ENCODE data around the gene CLN6.
"Not testable (repeated sequence)": the region's sequence is repeated elsewhere in the genome, so short reads cannot be mapped to it uniquely, and the experiment has no call there.

CLN6 gene

DNA sequence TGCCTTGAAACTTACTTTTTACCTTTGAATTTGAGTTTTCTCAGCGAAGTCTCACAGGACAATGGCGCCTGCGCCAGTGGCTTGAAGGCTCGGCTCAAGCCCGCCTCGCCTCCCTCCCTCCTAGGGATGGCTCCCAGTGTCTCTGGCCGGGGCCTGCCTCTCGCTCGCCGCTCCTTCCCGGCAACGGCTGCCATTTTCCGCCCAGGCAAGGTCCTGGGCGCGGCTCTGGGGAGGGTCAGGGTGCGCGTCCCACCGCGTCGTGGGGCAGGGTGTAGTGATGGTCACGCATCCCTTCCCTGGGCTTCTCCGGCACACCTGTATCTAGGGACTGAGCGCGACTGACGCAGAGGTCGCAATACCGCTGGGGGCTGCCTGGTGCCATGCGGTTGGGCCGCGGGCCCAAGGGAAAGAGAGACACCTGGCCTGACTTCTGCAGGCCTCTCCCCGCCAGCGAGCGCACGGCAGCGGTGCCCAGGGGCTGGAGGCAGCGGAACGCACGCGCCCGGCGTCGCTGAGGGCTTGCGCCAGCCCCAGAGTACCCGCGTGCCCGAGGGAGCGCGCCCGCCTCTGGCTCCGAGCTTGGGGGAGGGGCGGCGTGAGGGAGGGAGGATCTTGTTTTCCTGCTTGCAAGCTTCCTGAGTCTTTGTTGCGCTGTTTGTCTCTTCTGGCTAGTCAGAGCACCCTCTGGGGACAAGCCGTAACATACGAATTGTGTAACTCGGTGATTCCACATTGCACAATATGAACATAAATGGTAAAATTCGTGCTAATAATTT, 27.3 kb upstream of the CLN6 start:
- DNase-seq (ENCODE audit: extremely low read depth in 1 of 2, low read depth in 1 of 2) = peak; percentile 15 to 33

DNA sequence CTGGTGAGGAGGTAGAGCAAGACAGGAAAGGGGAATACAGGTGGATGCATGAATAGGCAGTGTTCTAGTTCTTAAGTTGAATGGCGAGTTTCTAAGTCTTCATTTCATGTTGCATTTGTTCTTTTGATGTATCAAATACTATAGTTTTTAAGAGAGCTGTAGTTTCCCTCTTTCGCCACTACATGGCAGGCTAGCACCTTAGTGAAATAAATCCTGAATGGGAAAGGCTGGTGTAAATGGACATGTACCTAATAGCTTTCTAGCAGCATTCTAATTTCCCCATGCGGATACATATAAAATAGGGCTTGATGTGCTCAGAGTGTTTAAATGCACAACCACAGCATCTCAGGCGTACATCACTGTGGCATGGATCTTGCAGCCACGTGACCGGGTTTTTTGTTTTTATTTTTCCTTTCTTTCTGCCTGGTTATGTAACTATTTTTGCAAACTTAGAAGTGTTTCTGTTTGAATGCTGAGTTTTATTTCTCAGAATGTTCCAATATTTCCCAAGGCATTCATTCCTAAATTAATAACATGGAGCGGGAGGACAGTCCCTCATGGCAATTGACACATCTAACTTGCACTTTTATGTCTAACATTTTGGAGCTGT, 23.5 kb upstream of the CLN6 start:
- DNase-seq (ENCODE audit: extremely low read depth in 1 of 2, low read depth in 1 of 2) = no peak

DNA sequence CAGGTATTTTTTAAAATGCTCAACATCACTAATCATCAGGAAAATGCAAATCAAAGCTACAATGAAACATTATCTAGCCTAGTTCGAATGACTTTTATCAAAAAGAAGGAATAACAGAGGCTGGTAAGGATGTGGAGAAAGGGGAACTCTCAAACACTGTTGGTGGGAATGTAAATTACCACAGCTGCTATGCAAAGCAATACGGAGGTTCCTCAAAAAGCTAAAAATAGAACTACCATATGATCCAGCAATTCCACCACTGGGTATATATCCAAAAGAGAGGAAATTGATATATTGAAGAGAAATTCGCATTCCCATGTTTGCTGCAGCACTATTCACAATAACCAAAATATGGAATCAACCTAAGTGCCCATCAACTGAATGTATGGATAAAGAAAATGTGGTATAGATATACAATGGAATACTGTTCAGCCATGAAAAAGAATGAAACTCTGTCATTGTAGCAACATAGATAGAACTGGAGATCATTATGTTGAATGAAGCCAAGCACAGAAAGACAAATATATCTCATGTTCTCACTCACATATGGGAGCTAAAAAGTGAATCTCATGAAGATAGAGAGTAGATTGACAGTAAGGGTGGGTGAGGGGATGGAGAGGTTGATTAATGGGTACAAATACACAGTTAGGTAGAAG, 19.7 kb upstream of the CLN6 start:
- no peak for DNase-seq (ENCODE audit: extremely low read depth in 1 of 2, low read depth in 1 of 2)

DNA sequence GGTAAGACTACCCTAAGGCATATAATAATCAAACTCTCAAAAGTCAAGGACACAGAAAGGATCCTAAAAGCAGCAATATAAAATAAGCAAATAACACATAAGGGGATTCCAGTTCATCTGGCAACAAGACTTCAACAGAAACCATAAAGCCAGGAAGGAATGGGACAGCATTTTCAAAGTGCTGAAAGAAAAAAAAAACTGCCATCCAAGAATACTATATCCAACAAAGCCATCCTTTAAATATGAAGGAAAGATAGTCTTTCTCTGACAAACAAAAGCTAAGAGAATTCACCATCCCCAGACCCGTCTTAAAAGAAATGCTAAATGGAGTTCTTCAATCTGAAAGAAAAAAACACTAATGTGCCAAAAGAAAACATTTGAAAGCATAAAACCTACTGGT, 14.7 kb upstream of the CLN6 start:
- DNase-seq (ENCODE audit: extremely low read depth in 1 of 2, low read depth in 1 of 2) = no peak

DNA sequence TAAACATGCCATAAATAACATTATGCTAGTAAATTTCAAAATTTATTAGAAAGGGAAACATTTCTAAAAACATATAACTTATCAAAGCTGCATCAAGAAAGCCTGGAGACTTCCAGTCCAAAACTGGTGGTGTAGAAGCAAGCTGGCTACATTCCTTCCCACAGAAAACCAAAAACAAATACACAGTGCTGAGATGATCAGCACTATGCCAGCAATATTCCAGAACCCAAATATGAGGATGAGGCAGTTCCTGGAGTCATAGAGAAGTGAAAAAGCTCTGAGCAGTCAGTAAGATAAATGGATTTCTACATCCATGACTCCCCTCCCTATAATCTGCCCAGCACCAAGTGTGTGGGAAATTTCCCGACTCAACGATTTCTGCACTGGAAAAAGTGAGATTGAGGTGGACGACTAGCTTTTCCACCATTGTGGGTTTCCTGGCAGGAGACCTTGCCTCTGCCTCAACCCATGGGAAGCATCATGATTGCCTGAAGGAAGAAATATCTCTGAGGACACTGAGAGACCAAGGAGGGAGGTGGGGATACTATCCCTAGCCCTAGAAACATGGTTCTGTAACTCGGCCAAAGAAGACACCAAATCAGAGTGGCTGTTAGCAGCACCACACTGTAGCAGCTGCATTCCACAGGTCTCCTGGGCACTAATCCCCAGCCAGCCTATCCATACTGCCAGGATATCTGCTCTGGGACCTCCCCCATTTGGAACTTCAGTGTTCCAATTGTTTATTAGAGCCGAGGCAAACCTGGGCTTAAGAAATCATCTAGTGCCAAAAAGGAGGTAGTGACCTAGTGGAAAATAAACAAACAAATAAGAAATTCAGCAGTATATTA, 11.8 kb upstream of the CLN6 start:
- DNase-seq (ENCODE audit: extremely low read depth in 1 of 2, low read depth in 1 of 2) = no peak

DNA sequence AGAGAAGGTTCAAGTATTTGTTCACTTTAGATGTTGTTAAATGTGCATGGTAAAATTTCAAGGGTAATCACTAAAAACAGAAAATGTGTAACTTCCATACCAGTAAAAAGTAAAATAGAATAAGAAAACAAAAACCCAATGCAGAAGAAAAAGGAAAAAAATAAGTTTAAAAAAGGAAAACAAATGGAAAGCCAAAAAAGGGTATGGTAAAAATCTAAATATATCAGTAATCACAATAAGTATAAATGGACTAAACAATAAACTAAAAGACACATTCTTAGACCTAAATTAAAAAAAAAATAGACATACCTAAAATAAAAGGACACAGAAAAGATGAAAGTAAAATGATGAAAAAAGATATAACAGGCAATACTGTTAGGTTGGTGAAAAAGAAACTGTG, 9.5 kb upstream of the CLN6 start:
- DNase-seq (ENCODE audit: extremely low read depth in 1 of 2, low read depth in 1 of 2) = no peak

DNA sequence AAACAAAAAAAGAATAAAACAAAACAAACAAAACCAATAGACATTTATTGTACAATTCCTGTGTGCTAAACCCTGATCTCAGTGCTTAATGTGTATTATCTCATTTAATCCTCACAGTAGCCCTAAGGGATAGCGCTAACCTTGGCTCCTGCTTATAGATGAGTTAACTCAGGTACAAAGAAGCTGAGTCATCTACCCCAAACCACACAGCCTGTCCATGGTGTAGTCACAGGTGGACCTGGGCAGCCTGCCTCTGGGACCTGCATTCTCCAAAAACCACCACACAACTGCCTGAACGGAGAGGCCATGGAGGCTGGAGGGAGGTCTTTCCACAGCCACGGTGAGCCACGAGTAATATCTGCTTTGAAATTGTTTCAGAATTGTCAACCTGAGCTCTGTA, 5.5 kb upstream of the CLN6 start:
- no peak for DNase-seq (ENCODE audit: extremely low read depth in 1 of 2, low read depth in 1 of 2)

DNA sequence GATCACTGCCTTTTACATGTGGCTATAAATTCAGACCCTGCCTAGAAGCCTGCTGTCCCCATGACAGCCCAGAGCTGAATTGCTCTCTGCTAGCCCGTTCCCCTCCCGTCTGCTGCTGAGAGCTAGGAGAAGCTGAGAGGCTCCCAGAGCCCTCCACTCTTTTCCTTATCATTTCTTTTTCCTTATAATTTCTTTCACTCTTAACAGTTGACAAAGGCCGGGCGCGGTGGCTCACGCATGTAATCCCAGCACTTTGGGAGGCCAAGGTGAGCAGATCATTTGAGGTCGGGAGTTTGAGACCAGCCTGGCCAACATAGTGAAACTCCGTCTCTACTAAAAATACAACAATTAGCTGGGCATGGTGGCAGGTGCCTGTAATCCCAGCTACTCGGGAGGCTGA, 5.0 kb upstream of the CLN6 start:
- not testable (repeated sequence) for DNase-seq (ENCODE audit: extremely low read depth in 1 of 2, low read depth in 1 of 2)

DNA sequence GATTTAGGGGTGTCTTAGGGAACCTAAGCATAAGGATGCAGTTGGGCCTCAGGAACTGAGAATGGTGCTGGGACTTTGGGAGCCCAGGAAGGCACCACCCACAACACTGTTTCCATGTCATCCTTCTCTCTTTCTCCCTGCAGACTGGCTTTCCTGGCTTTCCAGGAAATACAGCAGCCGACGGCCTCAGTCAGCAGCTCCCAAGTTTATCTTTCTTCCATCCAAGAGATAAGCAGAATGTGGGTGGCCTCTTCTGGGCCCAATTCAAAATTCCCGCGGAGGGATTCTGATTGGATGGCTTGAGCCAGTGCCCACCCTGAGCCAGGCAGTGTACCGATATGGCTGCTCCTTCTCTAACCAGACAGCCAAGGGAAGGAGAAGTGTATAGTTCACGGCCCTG, 4.5 kb upstream of the CLN6 start:
- no peak for DNase-seq (ENCODE audit: extremely low read depth in 1 of 2, low read depth in 1 of 2)

DNA sequence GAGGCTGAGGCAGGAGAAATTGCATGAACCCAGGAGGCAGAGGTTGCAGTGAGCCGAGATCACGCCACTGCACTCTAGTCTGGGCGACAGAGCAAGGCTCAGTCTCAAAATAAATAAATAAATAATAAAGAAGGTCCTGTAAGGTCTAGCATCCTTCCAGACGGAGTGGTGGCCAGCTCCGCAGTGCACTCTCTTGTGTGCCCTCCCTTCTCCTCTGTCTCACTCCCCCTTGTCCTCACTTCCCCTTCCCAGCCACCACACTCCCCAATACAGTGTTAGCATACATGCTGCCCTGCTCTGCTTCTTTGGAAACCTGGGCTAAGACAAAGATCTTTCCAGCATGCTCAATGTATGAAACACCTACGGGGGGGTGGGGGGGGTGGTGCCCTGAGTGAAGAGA, 3.4 kb upstream of the CLN6 start:
- DNase-seq (ENCODE audit: extremely low read depth in 1 of 2, low read depth in 1 of 2) = no peak

DNA sequence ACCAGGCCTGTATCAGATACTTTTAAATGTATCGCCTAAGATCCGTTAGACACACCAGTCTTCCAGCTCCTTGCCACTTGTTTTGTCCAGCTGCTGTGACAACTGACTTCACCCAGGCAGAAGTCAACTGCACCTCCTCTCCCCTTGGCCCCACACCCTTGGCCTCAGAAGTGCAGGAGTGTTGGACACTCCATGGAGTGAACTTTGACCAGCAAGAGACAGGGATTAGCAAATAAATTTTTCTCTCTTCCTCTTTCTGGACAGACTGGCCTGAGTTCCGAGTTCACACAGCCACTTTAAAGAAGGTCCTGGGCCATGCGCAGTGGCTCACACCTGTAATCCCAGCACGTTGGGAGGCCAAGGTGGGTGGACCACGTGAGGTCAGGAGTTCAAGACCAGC, 2.9 kb upstream of the CLN6 start:
- DNase-seq (ENCODE audit: extremely low read depth in 1 of 2, low read depth in 1 of 2) = no peak

DNA sequence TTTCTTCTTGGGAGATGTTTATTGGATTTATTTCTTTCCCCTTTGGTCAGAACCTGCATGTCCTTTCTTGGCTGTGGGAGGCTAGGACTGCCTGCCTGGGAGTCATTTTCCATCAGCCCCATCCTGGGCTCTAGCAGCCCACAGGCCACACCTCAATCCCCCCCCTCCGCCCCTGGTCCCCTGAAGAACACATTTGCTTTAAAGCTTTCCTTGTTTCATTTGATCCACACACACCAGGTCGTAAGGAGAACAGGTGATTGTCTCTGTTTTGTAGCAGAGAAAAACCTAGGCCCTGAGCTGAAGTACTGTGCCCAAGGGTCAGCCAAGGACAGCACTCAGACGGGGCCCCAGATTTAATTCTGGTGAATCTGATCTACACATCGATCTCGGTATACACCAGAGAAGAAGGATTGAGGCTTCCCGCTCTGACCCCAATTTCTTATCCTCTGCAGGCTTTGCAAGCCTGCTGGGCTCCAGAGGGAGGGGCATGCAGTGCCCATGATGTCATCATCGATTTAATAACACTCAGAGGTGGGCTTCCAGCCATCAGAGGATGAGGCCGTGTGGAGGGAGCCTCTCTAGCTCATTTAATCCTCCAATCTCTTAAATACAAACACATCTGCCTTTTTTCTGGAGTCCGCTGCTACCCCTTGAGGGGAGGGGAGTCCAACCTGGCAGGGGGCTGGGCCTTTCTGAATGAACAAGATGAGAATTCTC, 1.7 kb upstream of the CLN6 start:
- DNase-seq (ENCODE audit: extremely low read depth in 1 of 2, low read depth in 1 of 2) = no peak

DNA sequence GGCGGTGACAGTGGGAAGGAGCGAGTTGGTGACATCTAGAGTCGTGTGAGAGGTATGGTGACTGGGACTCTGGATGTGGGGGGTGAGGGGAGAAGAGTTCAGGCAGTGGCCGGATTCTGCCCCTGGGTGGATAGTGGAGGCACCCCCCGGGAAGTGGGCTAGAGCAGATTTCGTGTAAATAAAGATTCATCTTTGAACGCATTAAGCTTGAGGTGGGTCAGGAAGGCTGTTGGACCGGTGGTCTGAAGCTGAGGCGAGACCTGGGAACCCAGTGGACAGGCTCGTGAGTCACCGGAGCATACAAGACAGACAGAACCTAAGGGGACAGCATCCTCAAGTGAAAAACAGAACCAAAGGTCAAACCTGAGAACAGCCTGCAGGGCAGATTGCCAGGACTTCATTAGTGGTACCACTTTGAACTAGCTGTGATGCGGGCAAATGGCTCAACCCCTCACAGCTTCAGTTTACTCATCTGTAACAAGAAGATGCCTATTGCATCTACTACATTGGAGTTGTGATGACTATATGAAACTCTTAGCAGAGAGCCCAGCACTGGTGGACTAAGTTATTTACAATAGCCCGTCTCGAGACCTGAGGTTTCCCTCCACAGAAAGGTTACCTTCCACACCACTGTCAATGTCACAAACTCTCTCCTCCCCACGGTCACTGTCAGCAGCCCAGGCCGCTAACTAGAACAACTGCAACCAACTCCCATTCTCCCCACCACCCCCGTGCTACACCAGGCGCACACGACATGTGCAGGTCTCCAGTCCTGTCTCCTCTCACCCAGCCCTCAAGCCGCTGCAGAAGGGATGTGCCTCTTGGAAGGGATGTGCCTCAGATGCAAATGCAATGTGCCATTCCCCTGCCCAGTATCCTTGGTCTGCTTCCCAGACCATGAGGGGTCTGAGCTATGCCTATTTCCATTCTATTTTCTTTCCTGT, 901 bp upstream of the CLN6 start:
- no peak for DNase-seq (ENCODE audit: extremely low read depth in 1 of 2, low read depth in 1 of 2)

DNA sequence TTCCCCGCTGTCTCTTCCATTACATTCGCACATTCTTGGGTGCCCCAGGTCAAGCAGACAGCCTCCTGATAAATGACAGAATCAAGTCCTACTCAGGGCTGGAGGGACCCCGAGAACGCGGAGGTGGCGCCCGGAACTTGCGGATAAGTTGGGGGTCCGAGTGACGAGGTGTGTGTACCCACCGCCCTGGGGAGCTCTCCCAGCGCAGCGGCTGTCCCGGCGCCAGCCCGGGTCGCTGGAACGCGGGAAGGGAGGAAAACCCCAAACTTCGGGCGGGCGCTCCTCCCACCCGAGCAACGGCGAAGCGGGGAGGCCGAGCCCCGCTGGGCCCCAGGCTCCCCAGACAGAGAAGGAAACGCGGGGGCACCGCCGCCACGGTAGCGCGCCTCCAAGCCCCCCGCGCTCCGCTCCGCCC, 550 bp downstream of the CLN6 start:
- no peak for DNase-seq (ENCODE audit: extremely low read depth in 1 of 2, low read depth in 1 of 2)

DNA sequence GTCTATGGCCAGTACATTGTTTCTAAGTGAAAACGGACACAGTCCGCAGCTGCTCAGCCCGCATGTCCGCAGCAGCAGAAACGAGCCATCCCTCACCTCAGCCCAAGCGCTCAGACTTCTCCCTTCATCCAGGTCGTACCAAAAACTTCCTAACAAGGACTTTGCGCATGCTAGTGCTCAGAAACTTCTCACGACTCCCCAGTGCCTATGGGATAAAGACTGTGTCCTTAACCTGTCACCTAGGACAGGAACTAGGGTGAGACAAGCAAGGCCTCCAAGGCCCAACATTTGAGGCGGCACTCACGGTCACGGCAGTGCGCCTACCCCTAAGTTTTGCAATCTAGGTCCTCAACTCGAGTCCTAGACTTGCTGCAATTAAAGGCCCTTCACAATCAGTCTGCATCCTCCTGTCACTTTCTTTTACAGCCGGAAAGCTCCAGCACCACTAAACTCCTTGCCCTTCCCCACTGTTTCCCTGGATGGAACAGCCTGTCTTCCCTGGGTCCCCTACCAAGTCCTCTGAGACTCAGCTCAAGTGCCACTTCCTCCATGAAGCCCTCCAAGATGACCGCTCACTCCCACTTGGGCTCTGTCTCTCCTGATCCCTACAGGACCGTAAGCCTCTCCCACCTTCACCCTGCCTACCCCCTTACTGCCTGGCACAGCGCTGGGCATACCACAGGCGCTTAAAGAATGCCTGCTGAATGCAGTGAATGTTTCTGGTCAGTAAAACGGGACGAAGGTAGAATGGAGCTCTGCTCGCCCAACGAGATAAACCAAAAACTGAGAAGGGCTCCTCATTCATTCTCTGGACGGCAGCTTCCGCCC, 1.2 kb downstream of the CLN6 start:
- no peak for DNase-seq (ENCODE audit: extremely low read depth in 1 of 2, low read depth in 1 of 2)

DNA sequence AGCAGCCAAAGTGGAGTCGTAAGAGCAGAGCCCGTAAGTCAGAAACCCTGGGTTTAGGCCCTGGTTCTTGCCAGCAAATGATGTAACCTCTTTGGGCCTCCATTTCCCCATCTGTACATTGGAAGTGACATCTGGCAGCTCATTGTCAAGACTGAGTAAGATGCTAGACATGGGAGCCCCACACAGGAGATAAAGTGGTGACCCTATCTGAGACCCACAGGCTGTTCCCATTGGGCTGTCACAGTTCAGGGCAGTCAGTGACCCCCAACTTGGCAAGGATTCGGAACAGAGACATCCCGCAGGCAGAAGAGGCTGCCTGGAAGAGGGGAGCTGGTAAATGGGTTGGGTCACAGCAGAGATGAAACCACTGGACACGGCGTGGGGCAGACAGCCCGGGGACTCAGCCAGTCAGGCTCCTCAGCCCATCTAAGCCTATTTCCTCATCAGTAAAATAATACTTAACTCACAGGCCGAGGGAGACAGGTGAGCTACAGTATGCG, 1.8 kb downstream of the CLN6 start:
- DNase-seq (ENCODE audit: extremely low read depth in 1 of 2, low read depth in 1 of 2) = no peak

DNA sequence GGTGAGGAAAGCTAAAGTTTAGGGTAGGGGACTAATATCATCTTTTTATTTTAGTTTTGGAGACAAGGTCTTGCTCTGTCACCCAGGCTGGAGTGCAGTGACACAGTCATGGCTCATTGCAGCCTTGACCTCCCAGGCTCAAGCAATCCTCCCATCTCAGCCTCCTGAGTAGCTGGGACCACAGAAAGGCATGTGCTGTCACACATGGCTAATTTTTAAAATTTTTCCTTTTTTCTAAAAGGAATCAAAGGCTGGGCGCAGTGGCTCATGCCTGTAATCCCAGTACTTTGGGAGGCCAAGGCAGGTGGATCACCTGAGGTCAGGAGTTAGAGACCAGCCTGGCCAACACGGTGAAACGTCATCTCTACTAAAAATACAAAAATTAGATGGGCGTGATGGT, 4.1 kb downstream of the CLN6 start:
- DNase-seq (ENCODE audit: extremely low read depth in 1 of 2, low read depth in 1 of 2) = not testable (repeated sequence)

DNA sequence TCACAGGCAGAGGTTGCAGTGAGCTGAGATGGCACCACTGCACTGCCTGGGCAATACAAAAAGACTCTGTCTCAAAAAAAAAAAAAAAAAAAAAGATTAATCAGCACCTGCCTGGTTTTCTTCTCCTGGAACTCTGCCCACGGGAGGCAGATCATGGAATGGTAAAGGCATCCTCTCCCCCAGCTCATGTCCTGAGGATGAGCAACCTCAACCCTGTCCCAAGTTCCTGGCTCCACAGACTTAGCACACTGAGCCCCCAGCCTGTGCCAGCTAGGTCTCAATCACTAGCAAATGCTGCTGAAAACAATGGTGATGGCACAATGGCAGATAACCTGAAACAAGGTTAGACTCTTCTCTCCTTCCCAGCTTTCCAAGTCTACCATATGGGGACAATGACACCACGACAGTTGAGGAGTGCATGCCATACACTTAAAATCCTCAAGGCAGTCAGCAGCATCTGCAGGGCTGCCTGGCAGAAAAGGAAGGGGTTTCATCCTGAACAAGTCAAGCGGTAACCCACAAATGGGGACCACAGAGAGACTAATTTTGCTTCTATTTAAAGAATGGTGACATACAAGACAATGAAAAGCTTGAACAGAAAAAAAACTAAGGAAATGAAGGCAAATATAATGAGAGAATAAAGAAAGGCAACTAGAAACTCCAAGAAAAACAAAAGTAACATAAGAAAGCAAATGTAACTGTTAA, 4.8 kb downstream of the CLN6 start:
- no peak for DNase-seq (ENCODE audit: extremely low read depth in 1 of 2, low read depth in 1 of 2)

Measured in activated CD8-positive, alpha-beta memory T cell treated with anti-CD3 and anti-CD28 coated beads for 1 hour (primary cell).